IPS-15b (cell line): Measurements from ENCODE around the gene SEMA4C.

Source experiments
- H3K27me3 ChIP-seq: one replicate; pipeline ENCODE4 v1.6.1; 2013; ENCODE audit warnings: low read length; ENCODE audit not compliant: control insufficient read depth, insufficient read depth
- H3K36me3 ChIP-seq: one replicate; pipeline ENCODE4 v1.6.1; 2013; ENCODE audit warnings: low read length; ENCODE audit not compliant: control insufficient read depth, insufficient read depth
- H3K4me1 ChIP-seq: one replicate; pipeline ENCODE4 v1.6.1; 2013; ENCODE audit warnings: mild to moderate bottlenecking, low read length; ENCODE audit not compliant: control insufficient read depth, insufficient read depth
- H3K4me3 ChIP-seq: one replicate; pipeline ENCODE4 v1.5.1; 2013; ENCODE audit warnings: low read depth, low read length
- H3K9ac ChIP-seq: one replicate; pipeline ENCODE4 v1.6.1; 2013; ENCODE audit warnings: low read depth, mild to moderate bottlenecking, low read length
- H3K9me3 ChIP-seq: one replicate; pipeline ENCODE4 v1.6.1; 2013; ENCODE audit warnings: mild to moderate bottlenecking, low read length; ENCODE audit not compliant: control insufficient read depth, insufficient read depth

The SEMA4C gene

GRCh38 chr2:96857667-96858372 lies 12.1 kb downstream of the SEMA4C start, which contains the start of gene ANKRD39:
ANKRD39 (minus strand) TSS chr2:96858016; CDS start chr2:96857987, 29 bp downstream.
- H3K4me1 ChIP-seq: peaks cover 7% of the 10 kb centered on the region
- H3K4me3 ChIP-seq: peak within 1 kb of the TSS; percentile 76
- H3K36me3 ChIP-seq: peaks cover 34% of the 10 kb centered on the region
- H3K9me3 ChIP-seq: no peaks in the 10 kb centered on the region
- H3K9ac ChIP-seq: peak within 1 kb of the TSS; percentile 65
- no peaks in the 10 kb centered on the region for H3K27me3 ChIP-seq

GRCh38 chr2:96856776-96857666 lies 12.9 kb downstream of the SEMA4C start:
- peak overlapping the region; percentile 65 for H3K9ac ChIP-seq
- no peaks in the 10 kb centered on the region for H3K27me3 ChIP-seq
- H3K4me1 ChIP-seq: peaks cover 7% of the 10 kb centered on the region
- peak overlapping the region; percentile 76 for H3K4me3 ChIP-seq
- no peaks in the 10 kb centered on the region for H3K9me3 ChIP-seq
- H3K36me3 ChIP-seq: peaks cover 34% of the 10 kb centered on the region

GRCh38 chr2:96853321-96853720 lies 16.6 kb downstream of the SEMA4C start:
- Histone ChIP-seq H3K4me3 (no peak overlapping the region), H3K27me3 (no peaks in the 10 kb centered on the region), H3K36me3 (peaks cover 14% of the 10 kb centered on the region), H3K4me1 (peaks cover 7% of the 10 kb centered on the region), H3K9me3 (no peaks in the 10 kb centered on the region), H3K9ac (no peak overlapping the region)

- Histone ChIP-seq H3K4me3 (no peak overlapping the region), H3K4me1 (peaks cover 7% of the 10 kb centered on the region), H3K9me3 (no peaks in the 10 kb centered on the region), H3K9ac (no peak overlapping the region), H3K36me3 (peaks cover 17% of the 10 kb centered on the region), H3K27me3 (no peaks in the 10 kb centered on the region)
These were observed 17.2 kb downstream of the SEMA4C start for GRCh38 chr2:96852667-96853066.

GRCh38 chr2:96848264-96848663 lies 21.6 kb downstream of the SEMA4C start:
- Histone ChIP-seq H3K9me3 (no peaks in the 10 kb centered on the region), H3K4me3 (no peak overlapping the region), H3K27me3 (no peaks in the 10 kb centered on the region), H3K4me1 (no peaks in the 10 kb centered on the region), H3K9ac (no peak overlapping the region), H3K36me3 (peaks cover 10% of the 10 kb centered on the region)

GRCh38 chr2:96847586-96847985 lies 22.3 kb downstream of the SEMA4C start:
- Histone ChIP-seq H3K27me3 (no peaks in the 10 kb centered on the region), H3K36me3 (peaks cover 6% of the 10 kb centered on the region), H3K4me3 (no peak overlapping the region), H3K4me1 (no peaks in the 10 kb centered on the region), H3K9me3 (no peaks in the 10 kb centered on the region), H3K9ac (no peak overlapping the region)

GRCh38 chr2:96846825-96847224 lies 23.1 kb downstream of the SEMA4C start:
- no peak overlapping the region for H3K9ac ChIP-seq
- peaks cover 5% of the 10 kb centered on the region for H3K36me3 ChIP-seq
- H3K4me3 ChIP-seq: no peak overlapping the region
- H3K27me3 ChIP-seq: no peaks in the 10 kb centered on the region
- H3K9me3 ChIP-seq: no peaks in the 10 kb centered on the region
- H3K4me1 ChIP-seq: no peaks in the 10 kb centered on the region

- no peaks in the 10 kb centered on the region for H3K4me1 ChIP-seq
These were observed 25.5 kb downstream of the SEMA4C start for GRCh38 chr2:96844405-96844808.

GRCh38 chr2:96843538-96844268 lies 26.2 kb downstream of the SEMA4C start, which contains the start of gene ANKRD23:
ANKRD23 (minus strand) TSS chr2:96844021; CDS start chr2:96843992, 29 bp downstream.
- Histone ChIP-seq H3K4me1 (no peaks in the 10 kb centered on the region), H3K9me3 (no peaks in the 10 kb centered on the region), H3K27me3 (no peaks in the 10 kb centered on the region), H3K4me3 (no peak within 1 kb of the TSS), H3K9ac (no peak within 1 kb of the TSS), H3K36me3 (peaks cover 14% of the 10 kb centered on the region)

More at GRCh38 chr2:96844405-96844808, 25.5 kb downstream of the SEMA4C start:
- Histone ChIP-seq H3K36me3 (peaks cover 14% of the 10 kb centered on the region), H3K4me3 (no peak overlapping the region), H3K9me3 (no peaks in the 10 kb centered on the region), H3K9ac (no peak overlapping the region), H3K27me3 (no peaks in the 10 kb centered on the region)

- Histone ChIP-seq H3K4me1 (no peaks in the 10 kb centered on the region), H3K9ac (no peak overlapping the region), H3K27me3 (no peaks in the 10 kb centered on the region), H3K9me3 (no peaks in the 10 kb centered on the region), H3K36me3 (peaks cover 14% of the 10 kb centered on the region), H3K4me3 (no peak overlapping the region)
These were observed 27.3 kb downstream of the SEMA4C start for GRCh38 chr2:96842600-96842999.

- Histone ChIP-seq H3K9ac (no peak overlapping the region), H3K4me3 (no peak overlapping the region), H3K36me3 (peaks cover 14% of the 10 kb centered on the region)
These were observed 28.0 kb downstream of the SEMA4C start for GRCh38 chr2:96841701-96842495.

More at GRCh38 chr2:96841701-96842495, 28.0 kb downstream of the SEMA4C start:
- Histone ChIP-seq H3K9me3 (no peaks in the 10 kb centered on the region), H3K27me3 (no peaks in the 10 kb centered on the region), H3K4me1 (no peaks in the 10 kb centered on the region)
